ENCODE measurements around the gene BMI1.

The BMI1 gene

GRCh38 chr10:22315455-22316285 lies 5.2 kb upstream of the BMI1 start (continued):
- peak; percentile 54; the same call in 1 of the 2 replicates for TF ChIP-seq FEZF1 (tag by site-specific recombination; IDR thresholded peaks at IDR 0.05)
- TF ChIP-seq ZFP41 (tag by site-specific recombination; IDR thresholded peaks at IDR 0.05; ENCODE audit: borderline replicate concordance) = no peak
- no peak for TF ChIP-seq ZNF148 (tag by site-specific recombination; IDR thresholded peaks at IDR 0.05; ENCODE audit: borderline replicate concordance)
- TF ChIP-seq ZNF660 (tag by site-specific recombination; IDR thresholded peaks at IDR 0.05) = no peak
- no peak for TF ChIP-seq ZNF10 (tag by site-specific recombination; IDR thresholded peaks at IDR 0.05)
- no peak for TF ChIP-seq ZNF585B (tag by site-specific recombination; IDR thresholded peaks at IDR 0.05)
- TF ChIP-seq ZFP37 (tag by site-specific recombination; IDR thresholded peaks at IDR 0.05) = peak; percentile 22; the same call in 1 of the 2 replicates
- no peak for TF ChIP-seq ZNF544 (tag by site-specific recombination; IDR thresholded peaks at IDR 0.05)
- TF ChIP-seq ZNF132 (tag by site-specific recombination; IDR thresholded peaks at IDR 0.05; ENCODE audit: borderline replicate concordance) = no peak
- TF ChIP-seq ZSCAN18 (tag by site-specific recombination; IDR thresholded peaks at IDR 0.05) = no peak
- TF ChIP-seq PRDM10 (tag by site-specific recombination; IDR thresholded peaks at IDR 0.05) = peak; percentile 58
- no peak for TF ChIP-seq KLF17 (tag by site-specific recombination; IDR thresholded peaks at IDR 0.05)
- TF ChIP-seq ZSCAN23 (tag by site-specific recombination; IDR thresholded peaks at IDR 0.05) = no peak
- TF ChIP-seq YY1 (tag by site-specific recombination; IDR thresholded peaks at IDR 0.05) = no peak
- peak; percentile 65 for TF ChIP-seq ZNF341 (tag by site-specific recombination; IDR thresholded peaks at IDR 0.05; ENCODE audit: low read depth)
- no peak for TF ChIP-seq ZNF621 (tag by site-specific recombination; IDR thresholded peaks at IDR 0.05)
- TF ChIP-seq, protein P1, sequence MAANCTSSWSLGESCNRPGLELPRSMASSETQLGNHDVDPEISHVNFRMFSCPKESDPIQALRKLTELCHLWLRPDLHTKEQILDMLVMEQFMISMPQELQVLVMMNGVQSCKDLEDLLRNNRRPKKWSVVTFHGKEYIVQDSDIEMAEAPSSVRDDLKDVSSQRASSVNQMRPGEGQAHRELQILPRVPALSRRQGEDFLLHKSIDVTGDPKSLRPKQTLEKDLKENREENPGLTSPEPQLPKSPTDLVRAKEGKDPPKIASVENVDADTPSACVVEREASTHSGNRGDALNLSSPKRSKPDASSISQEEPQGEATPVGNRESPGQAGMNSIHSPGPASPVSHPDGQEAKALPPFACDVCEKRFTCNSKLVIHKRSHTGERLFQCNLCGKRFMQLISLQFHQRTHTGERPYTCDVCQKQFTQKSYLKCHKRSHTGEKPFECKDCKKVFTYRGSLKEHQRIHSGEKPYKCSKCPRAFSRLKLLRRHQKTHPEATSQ (tag by site-specific recombination; IDR thresholded peaks at IDR 0.05) = no peak
- no peak for TF ChIP-seq ZNF248 (tag by site-specific recombination; IDR thresholded peaks at IDR 0.05)
- TF ChIP-seq ZBTB7A (tag by site-specific recombination; IDR thresholded peaks at IDR 0.05; ENCODE audit: low read depth) = peak; percentile 42; the same call in 1 of the 2 replicates
- TF ChIP-seq ZNF514 (tag by site-specific recombination; IDR thresholded peaks at IDR 0.05) = no peak
- TF ChIP-seq ZNF645 (tag by site-specific recombination; IDR thresholded peaks at IDR 0.05) = no peak
- TF ChIP-seq ZNF211 (tag by site-specific recombination; IDR thresholded peaks at IDR 0.05; ENCODE audit: low read depth) = no peak
- no peak for TF ChIP-seq SETDB1 (IDR thresholded peaks at IDR 0.05; ENCODE audit: insufficient read length, low read length)
- TF ChIP-seq ZNF548 (tag by site-specific recombination; IDR thresholded peaks at IDR 0.05) = no peak
- no peak for TF ChIP-seq ZNF19 (tag by site-specific recombination; IDR thresholded peaks at IDR 0.05; ENCODE audit: low read depth)
- no peak for TF ChIP-seq ZNF555 (tag by site-specific recombination; conservative IDR thresholded peaks at IDR 0.05)
- no peak for TF ChIP-seq IKZF3 (tag by site-specific recombination; IDR thresholded peaks at IDR 0.05)
- TF ChIP-seq ZNF155 (tag by site-specific recombination; IDR thresholded peaks at IDR 0.05) = no peak
